ENCODE measurements around the gene MATCAP1.
A peak's percentile ranks its signal among the peaks of the same experiment; 100 is the strongest.

The MATCAP1 gene

DNA sequence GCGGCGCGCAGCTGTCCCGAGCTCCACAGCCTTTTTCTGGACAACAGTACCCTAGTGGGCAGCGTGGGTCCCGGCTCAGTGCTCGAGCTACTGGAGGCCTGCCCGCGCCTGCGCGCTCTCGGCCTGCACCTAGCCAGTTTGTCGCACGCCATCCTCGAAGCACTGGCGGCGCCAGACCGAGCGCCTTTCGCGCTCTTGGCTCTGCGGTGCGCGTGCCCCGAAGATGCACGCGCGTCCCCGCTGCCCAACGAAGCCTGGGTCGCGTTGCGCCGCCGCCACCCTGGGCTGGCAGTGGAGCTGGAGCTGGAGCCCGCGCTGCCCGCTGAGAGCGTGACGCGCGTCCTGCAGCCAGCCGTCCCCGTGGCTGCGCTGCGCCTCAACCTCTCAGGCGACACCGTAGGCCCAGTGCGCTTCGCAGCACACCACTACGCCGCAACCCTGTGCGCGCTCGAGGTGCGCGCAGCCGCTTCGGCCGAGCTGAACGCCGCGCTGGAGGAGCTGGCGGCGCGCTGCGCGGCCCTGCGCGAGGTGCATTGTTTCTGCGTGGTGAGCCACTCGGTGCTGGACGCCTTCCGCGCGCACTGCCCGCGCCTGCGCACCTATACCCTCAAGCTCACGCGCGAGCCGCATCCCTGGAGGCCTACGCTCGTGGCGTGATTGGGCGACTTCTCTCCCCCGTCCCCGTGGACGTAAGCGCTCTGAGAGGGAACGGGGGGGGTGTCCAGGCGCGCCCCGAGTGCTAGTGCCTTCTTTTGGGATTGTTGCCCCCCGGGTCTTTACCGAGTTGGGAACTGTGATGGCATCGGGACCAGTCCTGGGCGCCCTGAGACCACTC, 20.4 kb downstream of the MATCAP1 start:
- in situ Hi-C loops (cut with HindIII; ENCODE audit: low sequenced_read_pairs) = no loop called here
- peak; percentile 36 for DNase-seq (ENCODE audit: low read depth, low spot score)
- TF ChIP-seq, protein P1, sequence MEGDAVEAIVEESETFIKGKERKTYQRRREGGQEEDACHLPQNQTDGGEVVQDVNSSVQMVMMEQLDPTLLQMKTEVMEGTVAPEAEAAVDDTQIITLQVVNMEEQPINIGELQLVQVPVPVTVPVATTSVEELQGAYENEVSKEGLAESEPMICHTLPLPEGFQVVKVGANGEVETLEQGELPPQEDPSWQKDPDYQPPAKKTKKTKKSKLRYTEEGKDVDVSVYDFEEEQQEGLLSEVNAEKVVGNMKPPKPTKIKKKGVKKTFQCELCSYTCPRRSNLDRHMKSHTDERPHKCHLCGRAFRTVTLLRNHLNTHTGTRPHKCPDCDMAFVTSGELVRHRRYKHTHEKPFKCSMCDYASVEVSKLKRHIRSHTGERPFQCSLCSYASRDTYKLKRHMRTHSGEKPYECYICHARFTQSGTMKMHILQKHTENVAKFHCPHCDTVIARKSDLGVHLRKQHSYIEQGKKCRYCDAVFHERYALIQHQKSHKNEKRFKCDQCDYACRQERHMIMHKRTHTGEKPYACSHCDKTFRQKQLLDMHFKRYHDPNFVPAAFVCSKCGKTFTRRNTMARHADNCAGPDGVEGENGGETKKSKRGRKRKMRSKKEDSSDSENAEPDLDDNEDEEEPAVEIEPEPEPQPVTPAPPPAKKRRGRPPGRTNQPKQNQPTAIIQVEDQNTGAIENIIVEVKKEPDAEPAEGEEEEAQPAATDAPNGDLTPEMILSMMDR (IDR thresholded peaks at IDR 0.05; ENCODE audit: low read depth, low read length) = no peak
- H3K4me3 ChIP-seq (ENCODE audit: low read depth, low read length) = no peak overlapping the region

DNA sequence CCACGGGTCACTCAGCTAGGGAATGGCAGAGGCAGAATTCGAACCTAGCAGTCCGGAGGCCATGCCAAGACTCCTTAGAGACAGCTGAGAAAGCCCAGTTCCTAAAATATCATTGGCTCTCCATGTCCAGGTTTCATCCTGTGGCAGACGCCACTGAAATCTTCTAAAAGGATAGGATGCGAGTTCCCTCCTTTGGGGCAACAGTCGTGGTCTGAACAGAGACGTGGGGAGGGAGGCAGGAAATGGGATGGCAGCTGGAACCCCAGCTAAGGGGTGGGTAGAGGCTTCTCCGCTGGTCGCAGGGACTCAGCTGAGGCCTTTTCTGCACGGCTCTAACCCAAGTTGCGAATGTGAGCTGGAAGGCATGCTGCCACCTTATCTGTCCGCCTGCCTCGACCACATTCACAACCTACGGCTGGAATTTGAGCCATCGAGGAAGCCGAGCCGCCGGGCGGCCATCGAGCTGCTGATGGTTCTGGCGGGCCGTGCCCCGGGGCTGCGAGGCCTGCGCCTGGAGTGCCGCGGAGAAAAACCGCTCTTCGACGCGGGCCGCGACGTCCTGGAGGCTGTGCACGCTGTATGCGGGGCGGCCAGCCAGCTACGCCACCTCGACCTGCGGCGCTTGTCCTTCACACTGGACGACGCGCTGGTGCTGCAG, 21.1 kb downstream of the MATCAP1 start:
- H3K4me3 ChIP-seq (ENCODE audit: low read depth, low read length) = no peak overlapping the region
- in situ Hi-C loops (cut with HindIII; ENCODE audit: low sequenced_read_pairs) = no loop called here
- TF ChIP-seq, protein P1 (IDR thresholded peaks at IDR 0.05; ENCODE audit: low read depth, low read length) = no peak
- DNase-seq (ENCODE audit: low read depth, low spot score) = no peak

DNA sequence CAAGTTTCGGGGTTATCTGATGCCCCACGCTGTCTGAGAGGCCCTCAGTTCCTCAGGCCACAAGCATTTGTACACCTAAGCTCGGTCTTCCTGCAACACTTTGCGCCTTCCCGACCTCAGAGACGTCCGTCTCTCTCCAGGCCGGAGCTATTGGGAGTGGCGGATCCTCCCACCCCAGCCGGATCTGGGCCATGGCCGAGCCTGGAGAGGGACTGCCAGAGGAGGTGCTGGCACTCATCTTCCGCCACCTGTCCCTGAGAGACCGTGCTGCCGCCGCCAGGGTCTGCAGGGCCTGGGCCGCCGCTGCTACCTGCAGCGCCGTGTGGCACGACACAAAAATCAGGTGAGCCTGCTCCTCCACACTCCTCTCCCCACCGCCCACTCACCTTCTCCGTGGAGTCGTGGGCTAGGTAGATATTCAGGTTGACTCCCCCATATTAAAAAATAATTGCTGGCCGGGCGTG, 22.1 kb downstream of the MATCAP1 start:
- TF ChIP-seq, protein P1 (IDR thresholded peaks at IDR 0.05; ENCODE audit: low read depth, low read length) = no peak
- no peak overlapping the region for H3K4me3 ChIP-seq (ENCODE audit: low read depth, low read length)

DNA sequence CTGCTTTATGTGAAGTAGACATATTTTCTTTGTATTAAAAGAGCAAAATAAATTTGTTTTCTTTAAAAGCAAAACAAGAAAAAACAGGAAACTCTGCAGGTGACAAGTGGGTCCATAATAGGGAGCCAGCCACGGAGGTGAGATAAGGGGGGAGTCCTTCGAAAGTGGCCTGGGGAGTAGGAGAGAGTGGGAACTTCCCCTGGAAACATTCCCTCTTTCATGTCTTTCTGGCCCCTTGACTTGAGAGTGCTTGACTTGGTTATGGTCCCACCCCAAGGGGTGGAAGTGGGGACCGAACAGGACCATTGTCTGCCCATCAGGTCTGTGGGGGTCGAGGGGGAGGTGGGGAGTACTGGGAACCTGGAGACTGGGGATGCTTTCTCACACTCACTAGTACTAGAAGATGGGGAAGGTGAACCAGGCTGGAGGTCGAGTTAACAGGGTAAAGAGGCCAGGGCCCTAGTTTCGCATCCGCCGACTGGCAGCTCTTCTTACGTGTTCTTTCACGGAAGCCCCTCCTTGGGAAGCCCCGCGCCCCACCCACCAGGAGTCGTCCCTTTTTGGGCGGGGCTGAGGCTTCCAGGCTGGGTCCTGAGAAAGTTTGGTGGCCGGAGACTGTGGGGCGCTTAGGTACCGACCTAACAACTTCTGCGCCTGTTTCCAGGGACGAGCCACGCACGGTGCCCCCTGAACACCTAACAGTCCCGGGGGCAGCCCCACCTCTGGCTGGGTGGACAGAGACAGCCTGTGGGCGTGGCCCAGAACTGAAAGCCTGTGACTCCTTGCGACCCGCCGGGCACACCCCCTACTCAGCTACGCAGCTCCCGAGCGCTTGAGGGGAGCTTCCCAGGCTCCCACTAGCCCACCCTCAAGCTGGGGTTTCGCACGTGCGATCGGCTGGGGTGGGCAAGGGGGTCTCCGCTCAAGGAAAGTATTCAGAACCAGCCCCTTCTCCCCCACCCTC, 24.8 kb downstream of the MATCAP1 start:
- H3K4me3 ChIP-seq (ENCODE audit: low read depth, low read length) = peak overlapping the region; percentile 88
- TF ChIP-seq, protein P1 (IDR thresholded peaks at IDR 0.05; ENCODE audit: low read depth, low read length) = no peak
- in situ Hi-C loops (cut with HindIII; ENCODE audit: low sequenced_read_pairs) = no loop called here
- DNase-seq (ENCODE audit: low read depth, low spot score) = no peak

More for the DNA sequence above, 22.1 kb downstream of the MATCAP1 start:
- in situ Hi-C loops (cut with HindIII; ENCODE audit: low sequenced_read_pairs) = no loop called here
- DNase-seq (ENCODE audit: low read depth, low spot score) = no peak

DNA sequence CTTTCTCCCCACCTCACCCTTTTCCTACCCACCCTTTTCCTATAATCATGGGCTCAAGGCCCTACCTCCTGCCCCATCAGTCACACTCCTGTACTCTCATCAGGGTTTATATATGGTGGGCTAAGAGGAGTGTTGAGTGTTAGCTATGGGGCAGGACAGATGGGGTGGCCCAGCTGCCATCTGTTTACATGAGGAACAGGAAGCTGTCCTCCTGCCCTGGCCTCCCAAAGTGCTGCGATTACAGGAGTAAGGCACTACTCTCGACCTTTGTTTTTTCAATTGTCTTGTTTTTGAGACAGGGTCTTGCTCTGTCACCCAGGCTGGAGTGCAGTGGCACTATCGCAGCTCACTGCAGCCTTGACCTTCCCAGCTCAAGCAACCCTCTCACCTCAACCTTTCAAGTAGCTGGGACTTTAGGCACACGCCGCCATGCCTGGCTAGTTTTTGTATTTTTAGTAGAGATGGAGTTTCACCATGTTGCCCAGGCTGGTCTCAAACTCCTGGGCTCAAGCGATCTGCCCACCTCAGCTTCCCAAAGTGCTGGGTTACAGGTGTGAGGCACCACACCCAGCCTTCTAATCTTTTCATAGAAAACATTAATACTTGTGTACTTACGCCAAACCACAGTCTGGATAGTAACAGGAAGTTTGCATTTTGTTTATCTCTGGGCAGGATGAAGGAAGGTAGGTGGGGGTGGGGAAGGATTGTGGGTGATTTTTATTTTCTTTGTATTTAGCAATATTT, 25.7 kb downstream of the MATCAP1 start:
- TF ChIP-seq, protein P1 (IDR thresholded peaks at IDR 0.05; ENCODE audit: low read depth, low read length) = no peak
- DNase-seq (ENCODE audit: low read depth, low spot score) = no peak
- H3K4me3 ChIP-seq (ENCODE audit: low read depth, low read length) = no peak overlapping the region
- in situ Hi-C loops (cut with HindIII; ENCODE audit: low sequenced_read_pairs) = no loop called here
